ENCODE measurements around the gene MSI2. TPM values are rescaled to one million over a fixed set of nuclear protein-coding genes. Genes with fewer than 3 reads are reported as not detected.

The MSI2 gene
- total and polyA plus RNA-seq, 2 donors (not counting 1 experiment from before 2014, with no cell fraction given) = 16.1 to 196 TPM

GRCh38 chr17:57672971-57673370, 416.6 kb downstream of the MSI2 start:
- no peaks in the 10 kb centered on the region for H3K27me3 Mint-ChIP-seq
- Histone ChIP-seq H3K9ac (ENCODE audit: low read length) (no peak overlapping the region), H3K79me2 (ENCODE audit: control insufficient read depth, insufficient read depth, low read length) (peaks cover 11% of the 10 kb centered on the region), H2AFZ (ENCODE audit: insufficient read depth, low read depth, low read length, poor library complexity, severe bottlenecking) (no peak overlapping the region), H3K4me2 (replicated peaks; ENCODE audit: low read depth, low read length, poor library complexity, severe bottlenecking) (no peak overlapping the region), H3K4me1 (ENCODE audit: control insufficient read depth in 2 of 2, insufficient read depth in 2 of 2, low read length in 2 of 2) (no peaks in the 10 kb centered on the region), H4K20me1 (ENCODE audit: control insufficient read depth, insufficient read depth, low read length, poor library complexity, severe bottlenecking) (peaks cover 6% of the 10 kb centered on the region), H3K9me3 (ENCODE audit: control extremely low read depth in 1 of 3, control insufficient read depth in 2 of 3, insufficient read depth in 1 of 3, low read length in 2 of 3) (no peaks in the 10 kb centered on the region), H3K36me3 (replicated peaks in 1 of 2; ENCODE audit: control extremely low read depth in 1 of 2, control insufficient read depth in 1 of 2, extremely low read depth in 1 of 2, insufficient read depth in 2 of 2, low read length in 1 of 2) (peaks cover 5 to 15% of the 10 kb centered on the region in 2 experiments), H3K27me3 (replicated peaks in 1 of 4; ENCODE audit: control extremely low read depth in 1 of 4, control insufficient read depth in 3 of 4, insufficient read depth in 4 of 4, low read length in 3 of 4) (no peaks in the 10 kb centered on the region), H3K27ac (ENCODE audit: low read length in 2 of 2) (no peak overlapping the region), H3K4me3 (ENCODE audit: control extremely low read depth in 1 of 5, extremely low read depth in 1 of 5, insufficient read depth in 1 of 5, low read depth in 2 of 5, low read length in 4 of 5) (no peak overlapping the region)
- H3K4me1 Mint-ChIP-seq = peaks cover 6% of the 10 kb centered on the region
- no peak for DNase-seq
- no peak for ATAC-seq (ENCODE audit: low read depth)
- TF ChIP-seq, protein P1, sequence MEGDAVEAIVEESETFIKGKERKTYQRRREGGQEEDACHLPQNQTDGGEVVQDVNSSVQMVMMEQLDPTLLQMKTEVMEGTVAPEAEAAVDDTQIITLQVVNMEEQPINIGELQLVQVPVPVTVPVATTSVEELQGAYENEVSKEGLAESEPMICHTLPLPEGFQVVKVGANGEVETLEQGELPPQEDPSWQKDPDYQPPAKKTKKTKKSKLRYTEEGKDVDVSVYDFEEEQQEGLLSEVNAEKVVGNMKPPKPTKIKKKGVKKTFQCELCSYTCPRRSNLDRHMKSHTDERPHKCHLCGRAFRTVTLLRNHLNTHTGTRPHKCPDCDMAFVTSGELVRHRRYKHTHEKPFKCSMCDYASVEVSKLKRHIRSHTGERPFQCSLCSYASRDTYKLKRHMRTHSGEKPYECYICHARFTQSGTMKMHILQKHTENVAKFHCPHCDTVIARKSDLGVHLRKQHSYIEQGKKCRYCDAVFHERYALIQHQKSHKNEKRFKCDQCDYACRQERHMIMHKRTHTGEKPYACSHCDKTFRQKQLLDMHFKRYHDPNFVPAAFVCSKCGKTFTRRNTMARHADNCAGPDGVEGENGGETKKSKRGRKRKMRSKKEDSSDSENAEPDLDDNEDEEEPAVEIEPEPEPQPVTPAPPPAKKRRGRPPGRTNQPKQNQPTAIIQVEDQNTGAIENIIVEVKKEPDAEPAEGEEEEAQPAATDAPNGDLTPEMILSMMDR (IDR thresholded peaks at IDR 0.05) = no peak
- no peak for TF ChIP-seq EZH2 (IDR thresholded peaks at IDR 0.05; ENCODE audit: borderline replicate concordance, insufficient read depth, low read depth, low read length, poor library complexity, severe bottlenecking)
- 83% methylated on average over 4 of the region's 4 CpGs for WGBS (ENCODE audit: insufficient coverage)
- H3K27ac Mint-ChIP-seq = no peak overlapping the region
- H3K4me3 Mint-ChIP-seq = no peak overlapping the region
- intact Hi-C loops (cut with micrococcal nuclease) = loop anchor here (1.0 to 5.0 kb wide), 7 partner anchors 50 to 541 kb away; partner anchors contain the start of genes CCDC182 and MSI2
- CTCF ChIA-PET = interaction anchor here (1.0 to 6.4 kb wide), 22 partner anchors 13 to 429 kb away, joined by 3 to 137 read pairs (median 6); no protein-coding TSS in a partner anchor
- H3K9me3 Mint-ChIP-seq (ENCODE audit: insufficient read depth) = no peaks in the 10 kb centered on the region
- POLR2A ChIA-PET = interaction anchor here (0.6 kb wide), 1 partner anchor 22 kb away, joined by 3 read pairs; no protein-coding TSS in a partner anchor

GRCh38 chr17:57674894-57675293, 418.6 kb downstream of the MSI2 start:
- no peak for TF ChIP-seq EZH2 (IDR thresholded peaks at IDR 0.05; ENCODE audit: borderline replicate concordance, insufficient read depth, low read depth, low read length, poor library complexity, severe bottlenecking)
- TF ChIP-seq, protein P1 (IDR thresholded peaks at IDR 0.05) = no peak
- DNase-seq = no peak
- no peaks in the 10 kb centered on the region for H3K27me3 ChIP-seq (replicated peaks in 1 of 4; ENCODE audit: control extremely low read depth in 1 of 4, control insufficient read depth in 3 of 4, insufficient read depth in 4 of 4, low read length in 3 of 4)
- H2AFZ ChIP-seq (ENCODE audit: insufficient read depth, low read depth, low read length, poor library complexity, severe bottlenecking) = no peak overlapping the region
- Mint-ChIP-seq H3K27me3 (no peaks in the 10 kb centered on the region), H3K27ac (no peak overlapping the region), H3K9me3 (ENCODE audit: insufficient read depth) (no peaks in the 10 kb centered on the region), H3K4me3 (no peak overlapping the region), H3K4me1 (peaks cover 6% of the 10 kb centered on the region)
- CTCF ChIA-PET = interaction anchor here (0.7 to 6.4 kb wide), 4 partner anchors 76 to 1627 kb away, joined by 3 to 137 read pairs (median 44); no protein-coding TSS in a partner anchor
- H3K9me3 ChIP-seq (ENCODE audit: control extremely low read depth in 1 of 3, control insufficient read depth in 2 of 3, insufficient read depth in 1 of 3, low read length in 2 of 3) = no peaks in the 10 kb centered on the region
- no peak overlapping the region for H3K27ac ChIP-seq (ENCODE audit: low read length in 2 of 2)
- H3K79me2 ChIP-seq (ENCODE audit: control insufficient read depth, insufficient read depth, low read length) = peaks cover 11% of the 10 kb centered on the region
- no peak overlapping the region for H3K4me3 ChIP-seq (ENCODE audit: control extremely low read depth in 1 of 5, extremely low read depth in 1 of 5, insufficient read depth in 1 of 5, low read depth in 2 of 5, low read length in 4 of 5)
- peaks cover 6% of the 10 kb centered on the region for H4K20me1 ChIP-seq (ENCODE audit: control insufficient read depth, insufficient read depth, low read length, poor library complexity, severe bottlenecking)
- no peak overlapping the region for H3K9ac ChIP-seq (ENCODE audit: low read length)
- ATAC-seq (ENCODE audit: low read depth) = no peak
- H3K4me2 ChIP-seq (replicated peaks; ENCODE audit: low read depth, low read length, poor library complexity, severe bottlenecking) = no peak overlapping the region
- no peaks in the 10 kb centered on the region for H3K4me1 ChIP-seq (ENCODE audit: control insufficient read depth in 2 of 2, insufficient read depth in 2 of 2, low read length in 2 of 2)
- POLR2A ChIA-PET = no interaction called here
- H3K36me3 ChIP-seq (replicated peaks in 1 of 2; ENCODE audit: control extremely low read depth in 1 of 2, control insufficient read depth in 1 of 2, extremely low read depth in 1 of 2, insufficient read depth in 2 of 2, low read length in 1 of 2) = peaks cover 9 to 15% of the 10 kb centered on the region in 2 experiments
- 99% methylated on average over 19 of the region's 22 CpGs for WGBS (ENCODE audit: insufficient coverage)
- intact Hi-C loops (cut with micrococcal nuclease) = loop anchor here (5.0 kb wide), 4 partner anchors 72 to 543 kb away; partner anchors contain the start of genes CCDC182 and MSI2

Measured in B cell (primary cell).